Dermis blood vessel endothelial cell (primary cell): ENCODE measurements around the gene IDH1. TPM values are rescaled to one million over a fixed set of nuclear protein-coding genes. Genes with fewer than 3 reads are reported as not detected.
"Not testable (repeated sequence)": the region's sequence is repeated elsewhere in the genome, so short reads cannot be mapped to it uniquely, and the experiment has no call there.

Experiments used
- DNase-seq: peaks from one replicate; pipeline ENCODE4 v3.0.0; 2010
- total RNA-seq: library from RNA; depleted of rRNA; stranded (reverse); fragments of >200 nt; gene quantifications from 2 replicates; pipeline ENCODE4 v1.2.3, GENCODE V29; 2014

Gene IDH1
- total RNA-seq, 1 donor from 2014 or later: 107 TPM

GRCh38 chr2:208256192-208256782, 1.4 kb upstream of the IDH1 start:
- DNase-seq: peak; percentile 8

- DNase-seq: no peak
Measured at GRCh38 chr2:208255557-208256106, 761 bp upstream of the IDH1 start.

DNA sequence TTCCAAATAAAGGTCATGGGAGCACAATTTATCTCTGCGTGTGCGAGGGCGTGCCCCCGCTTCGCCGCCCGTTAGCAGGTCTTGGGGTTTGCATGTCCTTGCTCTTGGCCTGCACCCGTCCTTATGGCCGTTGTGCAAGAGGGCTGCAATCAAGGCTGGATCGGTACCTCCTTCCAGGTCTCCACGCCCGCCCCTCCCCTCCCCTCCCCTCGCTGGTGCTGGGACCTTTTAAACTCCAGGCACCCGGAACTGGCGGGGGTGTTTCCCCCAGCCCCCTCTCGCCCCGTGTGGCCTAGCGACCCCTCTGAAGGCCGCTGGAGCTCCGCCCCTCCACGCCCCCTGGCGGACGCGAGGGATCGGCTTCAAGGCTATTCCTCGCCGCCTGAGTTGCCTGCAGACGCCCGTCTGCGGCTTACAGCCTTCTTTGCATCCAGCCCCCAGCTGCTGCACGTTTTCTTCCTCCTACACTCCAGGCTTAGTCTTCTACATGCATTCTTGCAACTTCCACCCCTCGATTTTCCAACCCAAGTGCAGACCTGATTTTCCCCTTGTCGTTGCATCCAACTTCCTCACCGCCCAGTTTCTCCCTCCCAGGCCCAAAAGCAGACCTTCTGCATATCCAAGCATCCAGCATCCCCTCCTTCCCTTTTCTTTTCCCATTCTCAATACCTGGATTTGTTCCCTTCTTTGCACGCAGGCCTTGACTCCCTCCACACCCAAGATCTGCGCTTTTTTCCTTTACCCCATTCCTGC, 577 bp downstream of the IDH1 start:
- DNase-seq: peak; percentile 88

DNA sequence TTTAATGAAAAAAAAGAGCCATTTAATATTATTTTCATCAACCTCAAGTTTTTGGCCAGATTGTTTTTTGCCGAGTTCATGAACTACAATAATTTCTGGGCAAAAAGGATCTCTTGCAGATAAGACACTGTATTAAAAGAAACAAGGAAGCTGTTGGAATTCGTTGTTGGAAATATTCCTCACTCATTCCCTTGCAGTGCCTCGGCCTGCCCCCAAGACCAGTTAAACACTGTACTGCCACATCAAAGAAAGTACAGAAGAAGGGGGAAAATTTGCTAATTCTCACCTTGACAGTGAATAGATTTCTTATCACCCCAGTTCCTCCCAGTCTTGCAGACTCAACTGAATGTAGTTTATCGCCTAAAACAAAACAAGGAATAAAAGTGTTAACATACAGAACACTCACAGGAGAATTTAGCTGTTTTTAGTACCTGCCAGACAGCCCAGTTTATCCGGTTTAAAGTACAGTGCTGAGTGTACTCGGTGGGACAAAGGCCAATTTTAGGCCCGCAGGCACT, 1.2 kb downstream of the IDH1 start:
- DNase-seq: no peak

GRCh38 chr2:208252716-208253492, 2.0 kb downstream of the IDH1 start:
- no peak for DNase-seq

DNA sequence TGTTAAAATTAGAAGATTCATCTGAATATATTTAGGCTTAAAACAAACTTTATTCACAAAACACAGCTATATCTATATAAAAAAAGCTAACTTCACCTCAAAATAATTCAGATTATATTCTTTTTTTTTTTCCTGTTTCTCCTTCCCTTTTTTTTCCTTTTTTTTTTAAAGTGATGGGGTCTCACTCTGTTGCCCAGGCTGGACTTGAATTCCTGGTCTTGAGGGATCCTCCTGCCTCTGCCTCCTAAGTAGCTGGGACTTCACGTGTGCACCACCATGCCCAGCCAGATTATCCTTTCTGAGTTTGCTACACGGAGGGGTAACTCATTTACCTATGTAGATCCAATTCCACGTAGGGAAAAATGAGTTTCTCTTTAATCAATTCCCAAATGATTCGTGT, 3.8 kb downstream of the IDH1 start:
- DNase-seq: no peak

GRCh38 chr2:208250388-208250787, 4.5 kb downstream of the IDH1 start:
- DNase-seq: peak; percentile 24

DNA sequence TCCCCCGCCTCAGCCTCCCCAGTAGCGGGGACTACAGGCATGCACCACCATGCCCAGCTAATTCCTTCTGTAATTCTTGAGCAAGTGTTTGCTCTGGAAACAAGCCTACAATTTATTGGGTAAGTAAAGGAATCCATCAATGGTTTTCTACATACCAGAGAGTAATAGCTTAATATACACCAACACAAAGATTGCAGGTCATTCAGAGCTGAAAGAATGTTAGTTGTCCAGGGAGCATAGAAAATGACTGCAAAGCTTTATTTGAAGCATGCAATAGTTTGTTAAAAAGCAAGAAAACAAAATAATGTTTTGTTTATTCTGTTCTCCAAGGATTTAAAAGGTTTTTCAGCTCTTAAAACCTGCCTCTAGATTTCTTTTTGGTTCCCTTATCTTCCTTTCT, 5.6 kb downstream of the IDH1 start:
- no peak for DNase-seq

- DNase-seq: no peak
Measured at GRCh38 chr2:208248601-208249000, 6.3 kb downstream of the IDH1 start.

DNA sequence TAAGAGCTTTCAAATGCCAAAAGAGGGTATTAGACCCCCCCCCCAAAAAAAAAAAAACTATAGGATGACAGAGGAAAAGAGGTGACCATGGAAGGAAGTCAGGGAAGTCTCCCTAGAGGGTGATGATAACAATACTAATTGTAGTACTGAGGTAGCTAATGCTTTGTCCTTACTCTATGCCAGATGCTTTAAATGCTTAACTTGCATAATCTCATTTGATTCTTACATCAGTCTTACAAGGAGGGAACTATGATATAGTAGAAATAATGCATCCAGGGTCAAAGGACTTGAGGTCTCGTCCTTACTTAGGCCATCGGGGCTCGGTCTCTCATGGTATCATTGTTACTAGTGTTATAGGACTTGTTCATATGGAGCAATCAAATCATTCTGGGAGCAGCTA, 9.1 kb downstream of the IDH1 start:
- DNase-seq: no peak

DNA sequence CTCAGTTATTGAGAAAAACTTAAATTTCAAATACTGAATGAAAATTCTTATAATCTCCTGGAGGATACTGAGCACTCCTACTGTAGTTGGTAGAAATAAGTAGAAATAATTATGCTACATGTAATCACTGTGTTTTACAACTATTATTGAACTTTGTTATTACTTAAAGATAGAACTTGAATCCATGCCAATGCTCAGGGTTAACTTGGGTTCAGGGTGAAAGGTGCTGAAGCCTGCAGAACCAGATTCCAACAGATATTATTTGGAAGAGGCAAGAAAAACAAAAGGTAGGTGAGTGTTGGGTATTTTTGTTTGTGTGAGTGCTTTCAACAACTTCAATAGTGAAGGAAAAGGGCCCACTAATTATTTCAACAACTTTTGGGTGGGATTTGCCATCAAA, 10.4 kb downstream of the IDH1 start:
- DNase-seq: no peak

DNA sequence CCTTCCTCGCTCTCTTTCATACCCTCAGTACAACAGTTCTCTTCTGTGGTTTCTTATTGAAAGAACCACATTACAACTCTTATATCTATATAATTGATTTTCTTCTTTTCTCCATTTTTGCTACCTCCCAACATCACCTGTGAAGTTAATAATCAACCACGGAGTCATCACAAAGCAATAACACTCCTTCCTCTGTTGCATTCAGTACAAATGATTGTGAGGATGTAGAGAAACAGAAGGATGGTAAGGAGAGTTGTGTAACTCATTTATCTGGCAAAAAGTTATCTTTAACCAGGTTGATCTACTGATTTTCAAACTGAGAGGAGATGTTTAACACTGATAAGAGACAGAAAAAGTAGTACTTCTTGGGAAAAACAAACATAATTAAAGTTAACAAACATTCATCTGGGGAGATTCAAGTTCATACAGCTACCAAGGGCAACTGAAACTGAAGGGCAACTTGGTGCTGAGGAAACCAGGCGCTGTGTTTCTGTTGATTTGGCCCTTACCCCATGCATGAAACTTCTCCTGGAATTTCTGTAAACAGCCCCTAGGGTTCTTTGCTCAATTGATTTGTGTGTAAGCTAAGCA, 14.2 kb downstream of the IDH1 start:
- no peak for DNase-seq

DNA sequence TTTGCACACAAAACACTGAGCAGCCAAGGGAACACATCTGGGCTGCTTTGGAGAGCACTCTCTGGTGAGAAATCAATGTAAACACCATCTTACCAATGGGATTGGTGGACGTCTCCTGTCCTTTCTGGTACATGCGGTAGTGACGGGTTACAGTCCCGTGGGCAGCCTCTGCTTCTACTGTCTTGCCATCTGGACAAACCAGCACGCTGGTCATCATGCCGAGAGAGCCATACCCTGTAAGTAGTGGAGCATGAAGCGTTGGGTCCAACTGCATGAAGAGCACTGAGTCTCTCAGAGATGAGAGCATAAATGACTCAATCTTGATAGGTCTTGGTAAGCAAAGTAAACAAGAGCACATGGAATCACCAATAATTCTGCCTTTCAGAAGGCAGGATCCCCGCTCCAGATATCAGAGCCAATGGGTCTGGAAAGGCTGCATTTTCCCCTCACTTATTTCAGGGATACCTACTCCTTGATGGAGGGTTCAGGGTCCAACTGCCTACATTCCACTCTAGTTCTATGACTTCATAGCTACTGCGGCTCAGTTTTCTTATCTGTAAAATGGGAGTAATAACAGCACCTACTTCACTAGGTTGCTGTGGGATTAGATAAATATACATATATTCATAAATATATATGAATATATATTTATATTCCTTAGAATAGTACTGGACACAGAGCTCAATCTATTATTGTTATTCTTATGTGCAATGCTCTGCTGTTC, 14.9 kb downstream of the IDH1 start:
- DNase-seq: no peak

GRCh38 chr2:208235860-208236259, 19.0 kb downstream of the IDH1 start:
- no peak for DNase-seq

DNA sequence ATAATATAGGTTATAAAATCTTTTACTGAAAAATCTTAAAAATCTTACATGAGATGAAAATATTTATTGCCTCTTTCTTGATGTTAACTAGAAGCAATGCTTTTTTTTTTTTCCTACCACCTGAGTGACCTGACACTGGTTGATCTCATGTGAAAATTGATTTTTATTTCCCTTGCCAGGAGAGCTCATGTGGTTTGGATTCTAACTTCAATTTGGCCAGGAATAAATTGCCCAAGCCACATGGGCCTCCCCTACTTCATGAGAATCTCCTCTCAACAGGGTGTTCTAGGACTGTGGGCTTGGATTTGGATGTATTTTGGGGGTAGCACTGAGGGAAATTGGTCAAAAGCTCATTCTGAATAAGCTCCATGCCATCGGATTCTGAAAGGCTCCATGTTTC, 20.1 kb downstream of the IDH1 start:
- DNase-seq: no peak

DNA sequence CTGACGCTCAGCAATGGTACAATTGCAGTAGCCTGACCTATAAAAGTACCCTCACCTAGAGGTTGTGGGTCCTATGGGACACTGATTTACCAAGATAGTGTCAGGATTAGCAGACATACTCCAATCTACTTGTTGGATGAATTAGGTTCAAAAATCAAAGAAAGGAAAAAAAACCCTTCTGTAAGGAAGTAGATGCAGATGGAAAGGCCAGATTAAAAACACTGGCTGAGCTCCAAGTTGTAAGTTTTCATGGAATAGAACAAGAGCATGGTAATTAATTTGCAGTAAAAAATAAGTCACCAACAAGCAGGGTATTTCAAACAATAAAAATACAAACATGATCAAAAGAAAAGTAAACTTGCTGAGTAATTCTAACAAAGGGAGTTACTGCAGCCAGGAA, 26.4 kb downstream of the IDH1 start:
- peak; percentile 57 for DNase-seq

DNA sequence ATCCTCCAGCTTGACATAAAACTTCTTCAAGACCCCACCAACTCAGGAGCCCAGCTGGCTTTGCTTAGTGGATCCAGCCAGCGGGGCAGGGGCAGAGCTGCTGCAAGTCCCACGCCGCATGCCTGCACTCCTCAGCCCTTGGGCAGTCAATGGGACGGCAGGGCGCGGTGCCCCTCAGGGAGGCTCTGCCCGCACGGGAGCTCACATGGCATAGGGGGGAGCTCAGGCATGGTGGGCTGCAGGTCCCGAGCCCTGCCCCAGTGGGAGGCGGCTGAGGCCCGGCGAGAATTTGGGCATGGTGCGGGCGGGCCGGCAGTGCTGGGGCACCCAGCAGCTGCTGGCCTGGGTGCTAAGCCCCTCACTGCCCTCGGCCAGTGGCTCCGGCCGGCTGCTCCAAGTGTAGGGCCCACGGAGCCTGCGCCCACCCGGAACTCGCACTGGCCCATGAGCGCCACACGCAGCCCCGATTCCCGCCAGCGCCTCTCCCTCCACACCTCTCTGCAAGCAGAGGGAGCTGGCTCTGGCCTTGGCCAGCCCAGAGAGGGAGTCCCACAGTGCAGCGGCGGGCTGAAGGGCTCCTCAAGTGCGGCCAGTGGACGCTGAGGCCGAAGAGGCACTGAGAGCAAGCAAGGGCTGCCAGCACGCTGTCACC, 27.2 kb downstream of the IDH1 start:
- no peak for DNase-seq

- no peak for DNase-seq
Measured at GRCh38 chr2:208224802-208225201, 30.1 kb downstream of the IDH1 start.

- no peak for DNase-seq
Measured at GRCh38 chr2:208222351-208222750, 32.5 kb downstream of the IDH1 start.

GRCh38 chr2:208221873-208222272, 33.0 kb downstream of the IDH1 start:
- DNase-seq: not testable (repeated sequence)

GRCh38 chr2:208210688-208211451, 44.0 kb downstream of the IDH1 start:
- no peak for DNase-seq
